Right hindlimb (tissue), 1 donor: Measurements from ENCODE around the gene MDFI.

Experiments used
- DNase-seq: peaks from one replicate; pipeline ENCODE4 v3.0.0-alpha.2; 2018

The MDFI gene

GRCh38 chr6:41635365-41635764, 2.9 kb upstream of the MDFI start:
- DNase-seq = no peak

GRCh38 chr6:41636833-41637193, 1.5 kb upstream of the MDFI start:
- peak; percentile 57 for DNase-seq

- no peak for DNase-seq
Measured at GRCh38 chr6:41637194-41638001, 870 bp upstream of the MDFI start.

- peak; percentile 86 for DNase-seq
Measured at GRCh38 chr6:41638935-41639808, 904 bp downstream of the MDFI start.

GRCh38 chr6:41639809-41640371, 1.6 kb downstream of the MDFI start:
- DNase-seq = peak; percentile 89

GRCh38 chr6:41640426-41640825, 2.2 kb downstream of the MDFI start:
- DNase-seq = peak; percentile 79

GRCh38 chr6:41641352-41641925, 3.2 kb downstream of the MDFI start:
- DNase-seq = peak; percentile 24

GRCh38 chr6:41642090-41642959, 4.1 kb downstream of the MDFI start:
- peak; percentile 24 for DNase-seq

GRCh38 chr6:41642960-41643898, 5.0 kb downstream of the MDFI start:
- peak; percentile 26 for DNase-seq

GRCh38 chr6:41643899-41644269, 5.6 kb downstream of the MDFI start:
- no peak for DNase-seq

- no peak for DNase-seq
Measured at GRCh38 chr6:41644297-41644879, 6.1 kb downstream of the MDFI start.

- DNase-seq = peak; percentile 59
Measured at GRCh38 chr6:41645007-41645618, 6.8 kb downstream of the MDFI start.

- DNase-seq = no peak
Measured at GRCh38 chr6:41646026-41646795, 7.9 kb downstream of the MDFI start.

- no peak for DNase-seq
Measured at GRCh38 chr6:41647061-41647511, 8.8 kb downstream of the MDFI start.

- DNase-seq = no peak
Measured at GRCh38 chr6:41648070-41648585, 9.9 kb downstream of the MDFI start.

GRCh38 chr6:41648921-41649320, 10.7 kb downstream of the MDFI start:
- DNase-seq = peak; percentile 83

- peak; percentile 12 for DNase-seq
Measured at GRCh38 chr6:41649596-41649995, 11.3 kb downstream of the MDFI start.

GRCh38 chr6:41650120-41650519, 11.9 kb downstream of the MDFI start:
- peak; percentile 10 for DNase-seq
